HFF-Myc (cell line): ENCODE data around the gene NANOS3.

Source experiments
- DNase-seq: peaks from one replicate; pipeline ENCODE4 v3.0.0-alpha.2; 2011; ENCODE audit warnings: low read depth; ENCODE audit errors: extremely low read depth
- H3K4me3 ChIP-seq: replicated peaks from 2 replicates; pipeline ENCODE4 v1.5.1; 2011; ENCODE audit warnings: low read depth, mild to moderate bottlenecking, control low read depth, low read length
- CTCF ChIP-seq: IDR thresholded peaks from 2 replicates; pipeline ENCODE4 v1.5.1; 2012; ENCODE audit warnings: mild to moderate bottlenecking, low read depth, low read length, control low read depth; ENCODE audit errors: missing control alignments

NANOS3 gene

DNA sequence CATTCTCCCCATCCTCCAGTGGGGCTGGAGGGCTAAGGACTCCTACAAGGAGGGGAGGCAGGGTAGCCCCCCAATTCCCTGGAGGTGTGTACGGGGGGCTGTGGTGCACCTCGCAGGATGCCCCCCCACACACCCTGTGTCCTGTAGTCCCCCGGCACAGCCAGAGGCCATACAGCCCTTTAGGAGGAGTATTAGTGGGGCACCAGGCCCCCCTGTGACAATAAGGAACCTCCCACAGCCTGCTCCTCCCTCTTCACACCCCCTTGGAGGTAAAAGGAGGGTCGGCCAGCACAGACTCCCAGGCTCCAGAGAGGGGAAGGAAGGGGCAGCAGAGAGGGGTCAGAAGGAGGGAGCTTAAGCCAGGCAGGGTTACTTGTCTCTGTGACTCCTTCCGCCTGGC, at the start of gene NANOS3:
NANOS3 (plus strand) TSS at position 301 of the 400 bp plus-strand sequence. CDS start 115 bp downstream, outside the sequence.
- no peak within 1 kb of the TSS for H3K4me3 ChIP-seq
- TF ChIP-seq CTCF: no peak
- no peak for DNase-seq

DNA sequence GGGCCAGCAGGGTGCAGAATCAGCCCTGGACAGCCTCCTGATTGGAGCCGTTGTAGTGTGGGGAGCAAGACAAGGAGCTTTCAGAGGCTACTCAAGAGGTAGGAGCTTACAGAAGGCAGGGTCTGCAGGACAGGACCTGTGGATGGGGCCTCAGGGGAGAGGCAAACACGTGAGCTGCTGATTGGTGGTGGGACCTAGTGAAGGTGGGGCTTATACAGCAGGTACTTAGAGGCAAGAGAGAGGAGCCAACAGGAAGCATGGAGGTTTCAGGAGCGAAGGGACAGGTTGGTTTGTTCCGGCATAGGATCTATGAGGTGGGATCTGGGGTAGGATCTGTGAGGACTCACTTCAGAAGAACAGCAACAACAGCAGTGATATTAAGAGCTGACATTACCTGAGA, 49.3 kb upstream of the NANOS3 start:
- H3K4me3 ChIP-seq: no peak overlapping the region
- TF ChIP-seq CTCF: no peak
- no peak for DNase-seq

DNA sequence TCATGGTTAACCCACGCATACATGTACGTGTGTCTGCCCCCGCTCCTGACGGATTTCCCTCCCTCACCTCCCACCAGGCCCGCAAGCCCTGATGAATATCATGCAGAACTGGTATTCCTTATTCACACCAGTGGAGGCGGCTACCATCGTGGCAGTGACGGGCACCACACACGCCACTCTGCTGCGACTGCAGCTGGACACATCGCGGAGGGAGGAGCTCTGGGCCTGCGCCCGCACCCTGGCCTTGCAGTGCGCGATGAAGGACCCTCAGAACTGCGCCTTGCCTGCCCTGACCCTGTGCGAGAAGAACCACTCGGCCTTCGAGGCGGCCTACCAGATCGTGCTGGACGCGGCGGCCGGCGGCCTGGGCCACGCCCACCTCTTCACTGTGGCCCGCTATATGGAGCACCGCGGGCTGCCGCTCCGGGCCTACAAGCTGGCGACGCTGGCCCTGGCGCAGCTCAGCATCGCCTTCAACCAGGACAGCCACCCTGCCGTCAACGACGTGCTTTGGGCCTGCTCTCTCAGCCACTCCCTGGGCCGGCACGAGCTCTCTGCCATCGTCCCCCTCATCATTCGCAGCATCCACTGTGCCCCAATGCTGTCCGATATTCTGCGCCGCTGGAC, 46.7 kb upstream of the NANOS3 start:
- no peak for DNase-seq
- no peak for TF ChIP-seq CTCF
- H3K4me3 ChIP-seq: no peak overlapping the region

DNA sequence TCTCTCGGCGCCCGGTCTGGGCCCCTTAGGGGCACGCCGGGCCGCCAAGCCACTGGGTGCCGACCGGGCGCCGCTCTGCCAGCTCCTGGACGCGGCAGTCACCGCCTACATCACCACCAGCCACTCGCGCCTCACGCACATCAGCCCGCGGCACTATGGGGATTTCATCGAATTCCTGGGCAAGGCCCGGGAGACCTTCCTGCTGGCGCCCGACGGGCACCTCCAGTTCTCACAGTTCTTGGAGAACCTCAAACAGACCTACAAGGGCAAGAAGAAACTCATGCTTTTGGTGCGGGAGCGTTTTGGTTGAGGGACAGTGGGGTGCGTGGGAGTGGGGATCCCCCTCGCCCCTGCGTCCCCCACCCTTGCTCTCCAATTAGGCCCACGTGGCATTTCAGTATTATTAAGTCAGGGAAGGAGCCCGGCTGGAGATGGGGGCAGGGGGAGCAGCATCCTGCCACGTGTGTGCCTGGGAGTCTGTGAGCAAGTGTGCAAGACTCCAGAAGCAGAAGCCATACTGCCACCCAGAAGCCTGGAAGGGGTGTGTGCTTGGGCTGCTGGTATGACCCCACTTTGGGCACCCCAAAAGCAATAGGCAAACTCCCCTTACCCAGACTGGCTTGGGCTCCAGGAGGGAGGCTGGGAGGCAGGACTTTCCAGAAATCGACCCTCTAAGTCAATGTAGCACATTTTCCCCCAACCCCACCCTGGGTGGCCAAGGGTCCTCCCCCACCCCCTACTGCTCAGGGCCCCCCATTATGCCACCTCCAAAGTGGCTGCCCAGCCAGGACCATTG, 46.0 kb upstream of the NANOS3 start:
- no peak overlapping the region for H3K4me3 ChIP-seq
- no peak for DNase-seq
- TF ChIP-seq CTCF: no peak

DNA sequence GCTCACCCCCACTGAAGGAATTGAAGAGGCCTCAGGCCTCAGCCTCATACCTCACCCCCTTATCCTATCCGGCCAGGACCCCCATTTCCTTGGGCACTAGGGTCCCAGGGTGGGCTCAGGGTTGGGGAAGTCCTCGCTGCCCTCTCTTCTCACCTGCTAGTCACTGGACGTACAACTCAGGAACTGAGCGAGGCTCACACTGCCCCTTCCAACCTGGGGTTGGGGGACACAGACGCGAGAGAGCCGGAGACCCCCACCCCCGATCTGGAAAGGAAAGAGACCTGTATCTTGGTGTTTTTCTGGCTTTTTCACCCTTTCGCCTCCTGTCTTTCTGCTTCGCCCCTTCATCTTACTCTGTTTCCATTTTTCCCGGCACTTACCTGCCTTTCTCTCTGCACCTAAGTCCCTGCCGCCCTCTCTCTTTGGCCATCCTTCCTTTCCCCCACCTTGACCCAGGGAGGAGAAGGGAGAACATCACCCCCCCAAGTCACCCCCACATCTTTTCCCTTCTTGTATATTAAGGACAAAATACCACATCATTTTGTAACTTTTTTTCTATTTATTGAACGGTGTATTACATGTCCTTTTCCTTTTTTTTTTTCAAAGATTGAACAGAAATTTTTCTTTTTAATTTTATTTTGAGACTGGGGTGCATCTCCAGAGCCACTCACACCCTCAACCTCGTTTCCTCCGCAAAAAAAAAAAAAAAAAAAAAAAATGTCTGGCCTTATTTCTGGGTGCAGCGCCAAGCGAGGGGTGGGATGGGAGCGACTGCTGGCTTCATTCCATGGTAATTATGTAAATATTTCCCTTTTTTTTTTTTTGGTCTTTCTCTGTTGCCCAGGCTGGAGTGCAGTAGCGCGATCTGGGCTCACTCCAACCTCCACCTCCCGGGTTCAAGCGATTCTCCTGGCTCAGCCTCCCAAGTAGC, 45.1 kb upstream of the NANOS3 start:
- no peak overlapping the region for H3K4me3 ChIP-seq
- DNase-seq: no peak
- TF ChIP-seq CTCF: no peak

DNA sequence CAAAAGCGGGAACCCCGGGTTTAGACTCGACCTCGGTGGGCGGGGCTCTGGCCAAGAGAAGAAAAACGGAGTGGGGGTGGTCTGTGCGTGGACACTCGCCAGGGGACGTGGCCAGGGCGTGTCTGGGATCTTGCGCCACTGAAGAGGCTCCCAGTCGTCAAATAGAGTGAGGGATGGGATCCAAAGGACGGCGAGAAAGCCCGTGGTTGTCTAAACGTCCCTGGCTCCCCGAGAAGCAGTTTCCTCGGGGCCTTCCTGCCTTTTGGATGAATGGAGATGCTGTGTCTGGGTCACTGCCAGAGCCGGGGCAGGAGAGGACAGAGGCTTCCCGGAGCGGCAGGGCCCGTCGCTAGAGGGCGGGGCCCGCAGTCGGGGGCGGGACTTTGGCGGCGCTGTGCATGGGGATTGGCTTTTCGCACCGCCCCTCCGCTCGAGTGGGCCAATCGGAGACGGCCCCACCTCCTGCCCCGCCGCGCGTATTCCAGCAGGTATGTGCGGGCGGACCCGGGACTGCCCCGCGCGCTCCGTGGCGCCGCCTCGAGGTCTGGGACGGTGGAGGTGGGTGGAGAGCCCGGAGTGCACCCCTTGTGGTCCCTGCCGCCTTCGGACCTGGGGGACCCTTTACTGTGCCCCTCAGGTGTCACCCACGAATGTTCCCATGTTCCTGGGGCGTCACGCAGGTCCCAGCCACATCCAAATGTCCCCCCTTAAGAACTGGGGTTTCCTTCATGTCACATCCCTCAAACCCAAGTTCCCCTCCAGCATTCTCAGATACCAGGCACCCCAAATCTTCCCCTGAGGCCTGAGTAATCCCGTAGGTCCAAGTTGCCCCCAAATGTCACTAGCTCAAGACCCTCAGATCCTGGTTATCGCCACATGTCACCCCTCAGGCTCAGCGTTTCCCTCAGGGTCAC, 43.3 kb upstream of the NANOS3 start:
- no peak overlapping the region for H3K4me3 ChIP-seq
- peak; percentile 35 for TF ChIP-seq CTCF
- no peak for DNase-seq
